ENCODE results near the gene CFAP91. TPM values are rescaled to one million over a fixed set of nuclear protein-coding genes. Genes with fewer than 3 reads are reported as not detected.

The CFAP91 gene
- total and polyA plus RNA-seq, 2 donors (not counting 1 experiment from before 2014, with no cell fraction given) = 0.48 to 6.4 TPM

GRCh38 chr3:119745942-119746341 lies 43.1 kb downstream of the CFAP91 start:
- no peak overlapping the region for H3K4me3 ChIP-seq (ENCODE audit: control extremely low read depth in 1 of 5, extremely low read depth in 1 of 5, insufficient read depth in 1 of 5, low read depth in 2 of 5, low read length in 4 of 5)
- TF ChIP-seq CTCF (IDR thresholded peaks at IDR 0.05) = no peak
- no peak for TF ChIP-seq EZH2 (IDR thresholded peaks at IDR 0.05; ENCODE audit: borderline replicate concordance, insufficient read depth, low read depth, low read length, poor library complexity, severe bottlenecking)
- Mint-ChIP-seq H3K27ac (no peak overlapping the region), H3K27me3 (peaks cover 3% of the 10 kb centered on the region), H3K4me1 (no peaks in the 10 kb centered on the region), H3K9me3 (ENCODE audit: insufficient read depth) (no peaks in the 10 kb centered on the region), H3K4me3 (no peak overlapping the region)
- ChIA-PET CTCF (interaction anchor here (1.0 kb wide), 1 partner anchor 12 kb away, joined by 3 read pairs; no protein-coding TSS in a partner anchor), POLR2A (no interaction called here)
- no peaks in the 10 kb centered on the region for H3K4me1 ChIP-seq (ENCODE audit: control insufficient read depth in 2 of 2, insufficient read depth in 2 of 2, low read length in 2 of 2)
- H3K9me3 ChIP-seq (ENCODE audit: control extremely low read depth in 1 of 3, control insufficient read depth in 2 of 3, insufficient read depth in 1 of 3, low read length in 2 of 3) = no peaks in the 10 kb centered on the region
- no peak for ATAC-seq (ENCODE audit: low read depth)
- H3K27ac ChIP-seq (ENCODE audit: low read length in 2 of 2) = no peak overlapping the region
- no peaks in the 10 kb centered on the region for H3K79me2 ChIP-seq (ENCODE audit: control insufficient read depth, insufficient read depth, low read length)
- H4K20me1 ChIP-seq (ENCODE audit: control insufficient read depth, insufficient read depth, low read length, poor library complexity, severe bottlenecking) = no peaks in the 10 kb centered on the region
- H3K4me2 ChIP-seq (replicated peaks; ENCODE audit: low read depth, low read length, poor library complexity, severe bottlenecking) = no peak overlapping the region
- H3K27me3 ChIP-seq (replicated peaks in 1 of 4; ENCODE audit: control extremely low read depth in 1 of 4, control insufficient read depth in 3 of 4, insufficient read depth in 4 of 4, low read length in 3 of 4) = peaks cover 0 to 2% (median 0%) of the 10 kb centered on the region in 4 experiments
- no peak overlapping the region for H3K9ac ChIP-seq (ENCODE audit: low read length)
- intact Hi-C loops (cut with micrococcal nuclease) = no loop called here
- WGBS (ENCODE audit: insufficient coverage) = no CpG with 5 or more reads among the region's 1 CpG
- H3K36me3 ChIP-seq (replicated peaks in 1 of 2; ENCODE audit: control extremely low read depth in 1 of 2, control insufficient read depth in 1 of 2, extremely low read depth in 1 of 2, insufficient read depth in 2 of 2, low read length in 1 of 2) = no peaks in the 10 kb centered on the region
- H2AFZ ChIP-seq (ENCODE audit: insufficient read depth, low read depth, low read length, poor library complexity, severe bottlenecking) = no peak overlapping the region
- no peak for DNase-seq

GRCh38 chr3:119746423-119746822 lies 43.6 kb downstream of the CFAP91 start:
- Histone ChIP-seq H3K79me2 (ENCODE audit: control insufficient read depth, insufficient read depth, low read length) (no peaks in the 10 kb centered on the region), H2AFZ (ENCODE audit: insufficient read depth, low read depth, low read length, poor library complexity, severe bottlenecking) (no peak overlapping the region), H4K20me1 (ENCODE audit: control insufficient read depth, insufficient read depth, low read length, poor library complexity, severe bottlenecking) (no peaks in the 10 kb centered on the region), H3K9me3 (ENCODE audit: control extremely low read depth in 1 of 3, control insufficient read depth in 2 of 3, insufficient read depth in 1 of 3, low read length in 2 of 3) (peaks cover 0 to under 1% (median 0%) of the 10 kb centered on the region in 3 donors), H3K4me1 (ENCODE audit: control insufficient read depth in 2 of 2, insufficient read depth in 2 of 2, low read length in 2 of 2) (no peaks in the 10 kb centered on the region), H3K9ac (ENCODE audit: low read length) (no peak overlapping the region), H3K36me3 (replicated peaks in 1 of 2; ENCODE audit: control extremely low read depth in 1 of 2, control insufficient read depth in 1 of 2, extremely low read depth in 1 of 2, insufficient read depth in 2 of 2, low read length in 1 of 2) (no peaks in the 10 kb centered on the region), H3K27me3 (replicated peaks in 1 of 4; ENCODE audit: control extremely low read depth in 1 of 4, control insufficient read depth in 3 of 4, insufficient read depth in 4 of 4, low read length in 3 of 4) (peaks cover 0 to 2% (median 0%) of the 10 kb centered on the region in 4 experiments), H3K27ac (ENCODE audit: low read length in 2 of 2) (no peak overlapping the region), H3K4me3 (ENCODE audit: control extremely low read depth in 1 of 5, extremely low read depth in 1 of 5, insufficient read depth in 1 of 5, low read depth in 2 of 5, low read length in 4 of 5) (no peak overlapping the region), H3K4me2 (replicated peaks; ENCODE audit: low read depth, low read length, poor library complexity, severe bottlenecking) (no peak overlapping the region)
- ChIA-PET CTCF (interaction anchor here (1.0 kb wide), 1 partner anchor 11 kb away, joined by 3 read pairs; no protein-coding TSS in a partner anchor), POLR2A (no interaction called here)
- Mint-ChIP-seq H3K4me1 (no peaks in the 10 kb centered on the region), H3K9me3 (ENCODE audit: insufficient read depth) (no peaks in the 10 kb centered on the region), H3K27ac (no peak overlapping the region), H3K4me3 (no peak overlapping the region), H3K27me3 (peaks cover 3% of the 10 kb centered on the region)
- no peak for TF ChIP-seq EZH2 (IDR thresholded peaks at IDR 0.05; ENCODE audit: borderline replicate concordance, insufficient read depth, low read depth, low read length, poor library complexity, severe bottlenecking)
- TF ChIP-seq CTCF (IDR thresholded peaks at IDR 0.05) = no peak
- DNase-seq (no peak), ATAC-seq (ENCODE audit: low read depth) (no peak)
- intact Hi-C loops (cut with micrococcal nuclease) = no loop called here
- WGBS (ENCODE audit: insufficient coverage) = 93% methylated on average over 1 of the region's 3 CpGs
